GM23248 (cell line): ENCODE data around the gene ZNF683. TPM values are rescaled to one million over a fixed set of nuclear protein-coding genes. Genes with fewer than 3 reads are reported as not detected.

ENCODE experiments used
- DNase-seq: peaks from one replicate; pipeline ENCODE4 v3.0.0-alpha.2; 2015
- H2AFZ ChIP-seq: fragments of 200-600 bp; sonication (generic); 2 replicates; pipeline ENCODE4 v1.6.1; 2016; ENCODE audit warnings: antibody characterized with exemption
- H3F3A ChIP-seq: fragments of 200-600 bp; sonication (generic); 2 replicates; pipeline ENCODE4 v1.6.1; 2016; ENCODE audit warnings: mild to moderate bottlenecking, antibody characterized with exemption, mixed run types; ENCODE audit not compliant: insufficient read depth
- H3K27ac ChIP-seq: fragments of 200-600 bp; sonication (generic); 2 replicates; pipeline ENCODE4 v1.5.1; 2016; ENCODE audit warnings: mild to moderate bottlenecking
- H3K27me3 ChIP-seq: fragments of 200-600 bp; sonication (generic); replicated peaks from 2 replicates; pipeline ENCODE4 v1.6.1; 2016; ENCODE audit warnings: mild to moderate bottlenecking; ENCODE audit not compliant: insufficient read depth
- H3K36me3 ChIP-seq: fragments of 200-600 bp; sonication (generic); 2 replicates; pipeline ENCODE4 v1.6.1; 2016; ENCODE audit warnings: low read depth, mild to moderate bottlenecking
- H3K4me1 ChIP-seq: fragments of 200-600 bp; sonication (generic); 2 replicates; pipeline ENCODE4 v1.6.1; 2016; ENCODE audit warnings: mild to moderate bottlenecking; ENCODE audit not compliant: insufficient read depth
- H3K4me2 ChIP-seq: fragments of 200-600 bp; sonication (generic); one replicate; pipeline ENCODE4 v1.6.1; 2016; ENCODE audit warnings: mild to moderate bottlenecking; ENCODE audit not compliant: unreplicated experiment
- H3K4me3 ChIP-seq: fragments of 200-600 bp; sonication (generic); 2 replicates; pipeline ENCODE4 v1.5.1; 2016; ENCODE audit warnings: mild to moderate bottlenecking
- H3K79me2 ChIP-seq: fragments of 200-600 bp; sonication (generic); 2 replicates; pipeline ENCODE4 v1.6.1; 2016; ENCODE audit warnings: mild to moderate bottlenecking; ENCODE audit not compliant: insufficient read depth
- H3K9ac ChIP-seq: fragments of 200-600 bp; sonication (generic); 2 replicates; pipeline ENCODE4 v1.6.1; 2016; ENCODE audit warnings: mild to moderate bottlenecking
- H3K9me2 ChIP-seq: fragments of 200-600 bp; sonication (generic); 2 replicates; pipeline ENCODE4 v1.6.1; 2016; ENCODE audit warnings: mixed run types, mild to moderate bottlenecking, moderate library complexity; ENCODE audit not compliant: insufficient read depth
- H3K9me3 ChIP-seq: fragments of 200-600 bp; sonication (generic); one replicate; pipeline ENCODE4 v1.6.1; 2017; ENCODE audit warnings: low read depth
- H4K20me1 ChIP-seq: fragments of 200-600 bp; sonication (generic); 2 replicates; pipeline ENCODE4 v1.6.0; 2016; ENCODE audit not compliant: insufficient read depth
- EZH2 ChIP-seq: fragments of 200-600 bp; sonication (generic); IDR thresholded peaks from 2 replicates; pipeline ENCODE4 v1.6.1; 2018; ENCODE audit warnings: antibody characterized with exemption, mild to moderate bottlenecking; ENCODE audit not compliant: insufficient read depth, poor library complexity, severe bottlenecking
- EZH2phosphoT487 ChIP-seq: fragments of 200-600 bp; sonication (generic); IDR thresholded peaks from 2 replicates; pipeline ENCODE4 v1.6.1; 2018; ENCODE audit warnings: antibody characterized with exemption, moderate library complexity, mild to moderate bottlenecking, low read depth; ENCODE audit not compliant: insufficient read depth
- WGBS, 2 experiments: methylation state at CpG; one replicate each; pipeline ENCODE4 v1.1.6; 2015 to 2017; ENCODE audit warnings: low lambda C conversion rate in 2 of 2, low coverage in 1 of 2; ENCODE audit errors: missing lambda C conversion rate in 2 of 2; 5-methylcytosine and 5-hydroxymethylcytosine counted together
- in situ Hi-C: fragments of 300-500 bp; cut with MboI; formaldehyde crosslinking; loops from 2 replicates; pipeline ENCODE4 v1.15.0; 2020
- polyA plus RNA-seq: library from polyadenylated mRNA; unstranded; fragments of >200 nt; fragmentation: Nextera tagmentation; extraction: Ambion mirVana; gene quantifications from 2 replicates; pipeline ENCODE4 v1.2.1, GENCODE V29; 2016
- total RNA-seq: library from RNA; depleted of rRNA; stranded (reverse); fragments of >200 nt; shearing (Covaris generic); gene quantifications from 2 replicates; pipeline ENCODE4 v1.2.3, GENCODE V29; 2014

ZNF683 gene
- total and polyA plus RNA-seq, 2 experiments from 2014 or later: not detected

GRCh38 chr1:26368486-26368885, 4.1 kb downstream of the ZNF683 start:
- no peaks in the 10 kb centered on the region for H4K20me1 ChIP-seq
- no peaks in the 10 kb centered on the region for H3K9me2 ChIP-seq
- no peak for TF ChIP-seq EZH2phosphoT487
- TF ChIP-seq EZH2: no peak
- no peak for DNase-seq
- H3K4me3 ChIP-seq: no peak overlapping the region
- H3F3A ChIP-seq: no peaks in the 10 kb centered on the region
- no peaks in the 10 kb centered on the region for H3K36me3 ChIP-seq
- no peaks in the 10 kb centered on the region; the same call in 1 of the 2 replicates for H3K27me3 ChIP-seq
- no peaks in the 10 kb centered on the region for H3K79me2 ChIP-seq
- in situ Hi-C loops: no loop called here
- H3K4me2 ChIP-seq: no peak overlapping the region
- H3K9ac ChIP-seq: no peak overlapping the region
- no peaks in the 10 kb centered on the region for H3K9me3 ChIP-seq
- H3K27ac ChIP-seq: no peak overlapping the region
- no peak overlapping the region for H2AFZ ChIP-seq
- 93 to 98% methylated on average over 3 of the region's 3 CpGs for WGBS, 2 experiments
- peaks cover 5% of the 10 kb centered on the region; the same call in 1 of the 2 replicates for H3K4me1 ChIP-seq

- no peak overlapping the region for H3K27ac ChIP-seq
- no peak overlapping the region for H3K4me3 ChIP-seq
- H3K4me2 ChIP-seq: no peak overlapping the region
- no peaks in the 10 kb centered on the region for H3K36me3 ChIP-seq
- no peaks in the 10 kb centered on the region for H3K4me1 ChIP-seq
- H3F3A ChIP-seq: no peaks in the 10 kb centered on the region
- 48 to 66% methylated on average over 4 of the region's 4 CpGs for WGBS, 2 experiments
- in situ Hi-C loops: no loop called here
- no peaks in the 10 kb centered on the region for H4K20me1 ChIP-seq
- no peaks in the 10 kb centered on the region; the same call in 1 of the 2 replicates for H3K27me3 ChIP-seq
- no peaks in the 10 kb centered on the region for H3K79me2 ChIP-seq
- no peak overlapping the region for H2AFZ ChIP-seq
- H3K9ac ChIP-seq: no peak overlapping the region
- TF ChIP-seq EZH2: no peak
- TF ChIP-seq EZH2phosphoT487: no peak
- no peak for DNase-seq
- H3K9me3 ChIP-seq: no peaks in the 10 kb centered on the region
- H3K9me2 ChIP-seq: no peaks in the 10 kb centered on the region
Measured at GRCh38 chr1:26368006-26368405, 4.5 kb downstream of the ZNF683 start.

GRCh38 chr1:26367441-26367840, 5.1 kb downstream of the ZNF683 start:
- Histone ChIP-seq H2AFZ (no peak overlapping the region), H3K4me2 (no peak overlapping the region), H3K9me2 (no peaks in the 10 kb centered on the region), H4K20me1 (no peaks in the 10 kb centered on the region), H3K79me2 (no peaks in the 10 kb centered on the region), H3K27me3 (peaks cover 1% of the 10 kb centered on the region), H3K4me3 (no peak overlapping the region), H3K36me3 (no peaks in the 10 kb centered on the region), H3K27ac (no peak overlapping the region), H3K9me3 (no peaks in the 10 kb centered on the region), H3K9ac (no peak overlapping the region), H3K4me1 (no peaks in the 10 kb centered on the region), H3F3A (no peaks in the 10 kb centered on the region)
- in situ Hi-C loops: no loop called here
- DNase-seq: no peak
- no peak for TF ChIP-seq EZH2
- TF ChIP-seq EZH2phosphoT487: no peak
- 81 to 88% methylated on average over 6 of the region's 6 CpGs for WGBS, 2 experiments

GRCh38 chr1:26364956-26365355, 7.6 kb downstream of the ZNF683 start:
- Histone ChIP-seq H4K20me1 (no peaks in the 10 kb centered on the region), H3K4me3 (no peak overlapping the region), H3K9me2 (no peaks in the 10 kb centered on the region), H2AFZ (no peak overlapping the region), H3K9me3 (no peaks in the 10 kb centered on the region), H3K36me3 (no peaks in the 10 kb centered on the region), H3K9ac (no peak overlapping the region), H3K4me2 (no peak overlapping the region), H3F3A (no peaks in the 10 kb centered on the region), H3K4me1 (0 out of 2 replicates have a peak, but pooled peaks cover 7% of the 10 kb centered on the region), H3K27me3 (peaks cover 25% of the 10 kb centered on the region), H3K27ac (no peak overlapping the region), H3K79me2 (no peaks in the 10 kb centered on the region)
- no peak for DNase-seq
- in situ Hi-C loops: no loop called here
- no peak for TF ChIP-seq EZH2phosphoT487
- TF ChIP-seq EZH2: no peak
- 42 to 50% methylated on average over 8 to 9 of the region's 9 CpGs for WGBS, 2 experiments
